ENCODE measurements around the gene SLC22A1.

GRCh38 chr6:160124605-160125004 lies 3.0 kb downstream of the SLC22A1 start:
- no peak for TF ChIP-seq CTCF (tag by site-specific recombination; IDR thresholded peaks at IDR 0.05)
- TF ChIP-seq ZNF311 (tag by site-specific recombination; IDR thresholded peaks at IDR 0.05; ENCODE audit: borderline replicate concordance) = no peak
- TF ChIP-seq GLI2 (tag by site-specific recombination; IDR thresholded peaks at IDR 0.05; ENCODE audit: borderline replicate concordance, low read depth) = no peak
- TF ChIP-seq PRDM10 (tag by site-specific recombination; IDR thresholded peaks at IDR 0.05) = no peak
- TF ChIP-seq ZNF423 (tag by site-specific recombination; IDR thresholded peaks at IDR 0.05) = no peak
- TF ChIP-seq ZSCAN18 (tag by site-specific recombination; IDR thresholded peaks at IDR 0.05) = no peak
- no peak for TF ChIP-seq ZBTB11 (tag by site-specific recombination; conservative IDR thresholded peaks at IDR 0.05; ENCODE audit: low read depth)
- no peak for TF ChIP-seq PRDM2 (tag by site-specific recombination; IDR thresholded peaks at IDR 0.05; ENCODE audit: borderline replicate concordance)
- TF ChIP-seq HOXA7 (CRISPR knock-in tag; IDR thresholded peaks at IDR 0.05; ENCODE audit: borderline replicate concordance) = no peak
- no peak for TF ChIP-seq TCF7L2 (IDR thresholded peaks at IDR 0.05; ENCODE audit: borderline replicate concordance, low read depth, low read length)
